HepG2 (cell line): Measurements from ENCODE around the gene GCDH. TPM values are rescaled to one million over a fixed set of nuclear protein-coding genes. Genes with fewer than 3 reads are reported as not detected.
A peak's percentile ranks its signal among the peaks of the same experiment; 100 is the strongest.

Experiments
- EP300 ChIP-seq, 3 experiments: sonication (generic) in 1 of 3; formaldehyde crosslinking in 1 of 3; IDR thresholded peaks; 2 replicates each; pipeline versions ENCODE4 v1.5.1 to v1.6.1; 2011 to 2020; ENCODE audit warnings: low read depth in 2 of 3, low read length in 2 of 3, borderline replicate concordance in 1 of 3, improper control_type of control experiment in 1 of 3, mild to moderate bottlenecking in 1 of 3, missing genetic modification reagents in 1 of 3, moderate library complexity in 1 of 3
- HHEX ChIP-seq: IDR thresholded peaks from 2 replicates; pipeline ENCODE4 v1.6.1; 2016; ENCODE audit warnings: control low read depth
- MED1 ChIP-seq: sonication (generic); formaldehyde crosslinking; IDR thresholded peaks from 2 replicates; pipeline ENCODE4 v1.4.0; 2020; ENCODE audit warnings: missing genetic modification reagents
- MED8 ChIP-seq: sonication (generic); formaldehyde crosslinking; IDR thresholded peaks from 2 replicates; pipeline ENCODE4 v1.8.1; 2023; ENCODE audit warnings: mild to moderate bottlenecking, missing genetic modification reagents; ENCODE audit not compliant: insufficient replicate concordance
- MEIS2 ChIP-seq: sonication (generic); formaldehyde crosslinking; IDR thresholded peaks from 2 replicates; pipeline ENCODE4 v1.9.0; 2021; ENCODE audit warnings: mild to moderate bottlenecking, missing genetic modification reagents
- MLLT10 ChIP-seq: sonication (generic); formaldehyde crosslinking; IDR thresholded peaks from 2 replicates; pipeline ENCODE4 v1.4.0; 2020; ENCODE audit warnings: missing genetic modification reagents
- MTF2 ChIP-seq: sonication (generic); formaldehyde crosslinking; IDR thresholded peaks from 2 replicates; pipeline ENCODE4 v1.5.0; 2020; ENCODE audit warnings: missing genetic modification reagents, borderline replicate concordance
- PCBP2 ChIP-seq: fragments of 200-400 bp; formaldehyde crosslinking; optimal IDR thresholded peaks from 2 replicates; pipeline ENCODE3; 2018; ENCODE audit warnings: low read length, low read depth; ENCODE audit not compliant: poor library complexity, severe bottlenecking
- SRY ChIP-seq: sonication (generic); formaldehyde crosslinking; IDR thresholded peaks from 2 replicates; pipeline ENCODE4 v1.8.0; 2022; ENCODE audit warnings: mild to moderate bottlenecking, missing genetic modification reagents
- ZBTB7A ChIP-seq: sonication (generic); formaldehyde crosslinking; IDR thresholded peaks from 2 replicates; pipeline ENCODE4 v1.8.0; 2022; ENCODE audit warnings: mild to moderate bottlenecking, missing genetic modification reagents
- ZFP37 ChIP-seq: sonication (generic); formaldehyde crosslinking; IDR thresholded peaks from 2 replicates; pipeline ENCODE4 v1.4.0; 2020; ENCODE audit warnings: missing genetic modification reagents, borderline replicate concordance
- ZNF143 ChIP-seq: sonication (generic); formaldehyde crosslinking; IDR thresholded peaks from 2 replicates; pipeline ENCODE4 v1.4.0; 2020; ENCODE audit warnings: missing genetic modification reagents
- ZNF34 ChIP-seq: sonication (generic); formaldehyde crosslinking; IDR thresholded peaks from 2 replicates; pipeline ENCODE4 v1.4.0; 2020; ENCODE audit warnings: mild to moderate bottlenecking, missing genetic modification reagents, borderline replicate concordance
- ZNF552 ChIP-seq: sonication (generic); formaldehyde crosslinking; IDR thresholded peaks from 2 replicates; pipeline ENCODE4 v1.9.0; 2022; ENCODE audit warnings: missing genetic modification reagents, mild to moderate bottlenecking, borderline replicate concordance
- ZNF737 ChIP-seq: sonication (generic); formaldehyde crosslinking; IDR thresholded peaks from 2 replicates; pipeline ENCODE4 v1.5.0; 2020; ENCODE audit warnings: missing genetic modification reagents, mild to moderate bottlenecking, borderline replicate concordance
- polyA plus RNA-seq, 8 experiments: library from polyadenylated mRNA; depleted of rRNA in 3 of 8; stranded (reverse) in 7 of 8; unstranded in 1 of 8; fragments of >200 nt; fragmentation: Illumina TruSeq in 4 of 8; extraction: Trizol in 4 of 8; gene quantifications; 2 replicates each; pipeline versions ENCODE4 v1.2.1 to v1.2.3, GENCODE V29; 2011 to 2016; ENCODE audit warnings: low read depth in 4 of 8, missing spikeins in 1 of 8, mixed read lengths in 1 of 8; ENCODE audit not compliant: insufficient read depth in 1 of 8
- total RNA-seq, 5 experiments: library from RNA; depleted of rRNA; stranded (reverse); fragments of >200 nt; fragmentation: Illumina TruSeq; extraction: Trizol; gene quantifications; 2 replicates each; pipeline ENCODE4 v1.2.3, GENCODE V29; 2016; ENCODE audit warnings: low read depth in 1 of 5
- TF ChIP-seq, protein P1 (sequence below), 2 experiments: IDR thresholded peaks; 2 replicates each; pipeline ENCODE4 v1.6.1; 2011 to 2012; ENCODE audit warnings: low read length in 2 of 2, borderline replicate concordance in 1 of 2, low read depth in 1 of 2, mild to moderate bottlenecking in 1 of 2, moderate library complexity in 1 of 2
- TF ChIP-seq, protein P2 (sequence below): fragments of 450-650 bp; IDR thresholded peaks from 2 replicates; pipeline ENCODE4 v1.6.1; 2016
- TF ChIP-seq, protein P3 (sequence below): sonication (generic); formaldehyde crosslinking; IDR thresholded peaks from 2 replicates; pipeline ENCODE4 v1.4.0; 2020; ENCODE audit warnings: missing genetic modification reagents, borderline replicate concordance
- TF ChIP-seq, protein P4 (sequence below): sonication (generic); formaldehyde crosslinking; IDR thresholded peaks from 2 replicates; pipeline ENCODE4 v1.9.0; 2022; ENCODE audit warnings: low read depth, missing genetic modification reagents

Gene GCDH
- total and polyA plus RNA-seq, 2 of the 13 experiments (the other 11 are each of a cell fraction or from before 2014, with no cell fraction given): 15.1 to 38.0 TPM

DNA sequence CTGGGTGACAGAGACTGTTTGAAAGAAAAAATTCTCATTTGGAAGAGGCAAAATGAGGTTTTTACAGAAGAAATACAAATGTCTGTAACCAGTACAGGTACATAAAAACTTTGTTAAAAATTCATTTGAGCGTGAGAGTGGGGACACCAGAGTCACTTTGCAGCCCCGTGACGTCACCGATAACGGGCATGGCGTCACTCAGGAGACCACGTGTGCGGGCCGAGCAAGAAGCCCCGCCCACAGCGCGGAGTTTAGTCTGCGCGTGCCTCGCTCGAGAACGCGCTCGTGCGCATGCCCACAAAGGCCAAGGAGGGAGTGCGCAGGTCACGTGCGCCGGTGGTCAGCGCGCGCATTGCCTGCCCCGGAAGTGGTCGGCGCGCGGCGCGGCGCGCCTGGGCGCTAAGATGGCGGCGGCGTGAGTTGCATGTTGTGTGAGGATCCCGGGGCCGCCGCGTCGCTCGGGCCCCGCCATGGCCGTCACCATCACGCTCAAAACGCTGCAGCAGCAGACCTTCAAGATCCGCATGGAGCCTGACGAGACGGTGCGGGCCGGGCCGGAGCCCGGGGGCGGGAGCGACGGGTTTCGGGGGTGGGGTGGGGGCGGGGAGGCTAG, 54.6 kb downstream of the GCDH start, which contains the start of gene RAD23A (continued):
- TF ChIP-seq ZNF34 (CRISPR knock-in tag) (0 out of 2 replicates have a peak, but pooled peaks have one; percentile 79), MED1 (CRISPR knock-in tag) (peak; percentile 84; the same call in 1 of the 2 replicates), SRY (0 out of 2 replicates have a peak, but pooled peaks have one; percentile 50), ZFP37 (CRISPR knock-in tag) (no peak), ZBTB7A (CRISPR knock-in tag) (peak; percentile 81), ZNF552 (CRISPR knock-in tag) (peak; percentile 42; the same call in 1 of the 2 replicates), MEIS2 (peak; percentile 76; the same call in 1 of the 2 replicates), EP300 (IDR thresholded peaks at IDR 0.05; ENCODE audit: low read depth in 2 of 2, low read length in 2 of 2) (no peak), EP300 (CRISPR knock-in tag; IDR thresholded peaks at IDR 0.05; ENCODE audit: borderline replicate concordance) (0 out of 2 replicates have a peak, but pooled peaks have one; percentile 28), MLLT10 (CRISPR knock-in tag) (no peak), MTF2 (CRISPR knock-in tag) (no peak), ZNF737 (CRISPR knock-in tag) (no peak), MED8 (CRISPR knock-in tag) (peak; percentile 58), PCBP2 (no peak), HHEX (CRISPR knock-in tag) (no peak), ZNF143 (peak; percentile 64)
- TF ChIP-seq, protein P1, sequence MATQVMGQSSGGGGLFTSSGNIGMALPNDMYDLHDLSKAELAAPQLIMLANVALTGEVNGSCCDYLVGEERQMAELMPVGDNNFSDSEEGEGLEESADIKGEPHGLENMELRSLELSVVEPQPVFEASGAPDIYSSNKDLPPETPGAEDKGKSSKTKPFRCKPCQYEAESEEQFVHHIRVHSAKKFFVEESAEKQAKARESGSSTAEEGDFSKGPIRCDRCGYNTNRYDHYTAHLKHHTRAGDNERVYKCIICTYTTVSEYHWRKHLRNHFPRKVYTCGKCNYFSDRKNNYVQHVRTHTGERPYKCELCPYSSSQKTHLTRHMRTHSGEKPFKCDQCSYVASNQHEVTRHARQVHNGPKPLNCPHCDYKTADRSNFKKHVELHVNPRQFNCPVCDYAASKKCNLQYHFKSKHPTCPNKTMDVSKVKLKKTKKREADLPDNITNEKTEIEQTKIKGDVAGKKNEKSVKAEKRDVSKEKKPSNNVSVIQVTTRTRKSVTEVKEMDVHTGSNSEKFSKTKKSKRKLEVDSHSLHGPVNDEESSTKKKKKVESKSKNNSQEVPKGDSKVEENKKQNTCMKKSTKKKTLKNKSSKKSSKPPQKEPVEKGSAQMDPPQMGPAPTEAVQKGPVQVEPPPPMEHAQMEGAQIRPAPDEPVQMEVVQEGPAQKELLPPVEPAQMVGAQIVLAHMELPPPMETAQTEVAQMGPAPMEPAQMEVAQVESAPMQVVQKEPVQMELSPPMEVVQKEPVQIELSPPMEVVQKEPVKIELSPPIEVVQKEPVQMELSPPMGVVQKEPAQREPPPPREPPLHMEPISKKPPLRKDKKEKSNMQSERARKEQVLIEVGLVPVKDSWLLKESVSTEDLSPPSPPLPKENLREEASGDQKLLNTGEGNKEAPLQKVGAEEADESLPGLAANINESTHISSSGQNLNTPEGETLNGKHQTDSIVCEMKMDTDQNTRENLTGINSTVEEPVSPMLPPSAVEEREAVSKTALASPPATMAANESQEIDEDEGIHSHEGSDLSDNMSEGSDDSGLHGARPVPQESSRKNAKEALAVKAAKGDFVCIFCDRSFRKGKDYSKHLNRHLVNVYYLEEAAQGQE (IDR thresholded peaks at IDR 0.05; ENCODE audit: borderline replicate concordance in 1 of 2, low read depth in 1 of 2, low read length in 2 of 2): peak in 1 of 2 experiments; percentile 71; a peak in 1 of 4 replicates
- TF ChIP-seq, protein P2, sequence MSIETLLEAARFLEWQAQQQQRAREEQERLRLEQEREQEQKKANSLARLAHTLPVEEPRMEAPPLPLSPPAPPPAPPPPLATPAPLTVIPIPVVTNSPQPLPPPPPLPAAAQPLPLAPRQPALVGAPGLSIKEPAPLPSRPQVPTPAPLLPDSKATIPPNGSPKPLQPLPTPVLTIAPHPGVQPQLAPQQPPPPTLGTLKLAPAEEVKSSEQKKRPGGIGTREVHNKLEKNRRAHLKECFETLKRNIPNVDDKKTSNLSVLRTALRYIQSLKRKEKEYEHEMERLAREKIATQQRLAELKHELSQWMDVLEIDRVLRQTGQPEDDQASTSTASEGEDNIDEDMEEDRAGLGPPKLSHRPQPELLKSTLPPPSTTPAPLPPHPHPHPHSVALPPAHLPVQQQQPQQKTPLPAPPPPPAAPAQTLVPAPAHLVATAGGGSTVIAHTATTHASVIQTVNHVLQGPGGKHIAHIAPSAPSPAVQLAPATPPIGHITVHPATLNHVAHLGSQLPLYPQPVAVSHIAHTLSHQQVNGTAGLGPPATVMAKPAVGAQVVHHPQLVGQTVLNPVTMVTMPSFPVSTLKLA: peak; percentile 96
- TF ChIP-seq, protein P3, sequence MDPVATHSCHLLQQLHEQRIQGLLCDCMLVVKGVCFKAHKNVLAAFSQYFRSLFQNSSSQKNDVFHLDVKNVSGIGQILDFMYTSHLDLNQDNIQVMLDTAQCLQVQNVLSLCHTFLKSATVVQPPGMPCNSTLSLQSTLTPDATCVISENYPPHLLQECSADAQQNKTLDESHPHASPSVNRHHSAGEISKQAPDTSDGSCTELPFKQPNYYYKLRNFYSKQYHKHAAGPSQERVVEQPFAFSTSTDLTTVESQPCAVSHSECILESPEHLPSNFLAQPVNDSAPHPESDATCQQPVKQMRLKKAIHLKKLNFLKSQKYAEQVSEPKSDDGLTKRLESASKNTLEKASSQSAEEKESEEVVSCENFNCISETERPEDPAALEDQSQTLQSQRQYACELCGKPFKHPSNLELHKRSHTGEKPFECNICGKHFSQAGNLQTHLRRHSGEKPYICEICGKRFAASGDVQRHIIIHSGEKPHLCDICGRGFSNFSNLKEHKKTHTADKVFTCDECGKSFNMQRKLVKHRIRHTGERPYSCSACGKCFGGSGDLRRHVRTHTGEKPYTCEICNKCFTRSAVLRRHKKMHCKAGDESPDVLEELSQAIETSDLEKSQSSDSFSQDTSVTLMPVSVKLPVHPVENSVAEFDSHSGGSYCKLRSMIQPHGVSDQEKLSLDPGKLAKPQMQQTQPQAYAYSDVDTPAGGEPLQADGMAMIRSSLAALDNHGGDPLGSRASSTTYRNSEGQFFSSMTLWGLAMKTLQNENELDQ (CRISPR knock-in tag): no peak
- TF ChIP-seq, protein P4, sequence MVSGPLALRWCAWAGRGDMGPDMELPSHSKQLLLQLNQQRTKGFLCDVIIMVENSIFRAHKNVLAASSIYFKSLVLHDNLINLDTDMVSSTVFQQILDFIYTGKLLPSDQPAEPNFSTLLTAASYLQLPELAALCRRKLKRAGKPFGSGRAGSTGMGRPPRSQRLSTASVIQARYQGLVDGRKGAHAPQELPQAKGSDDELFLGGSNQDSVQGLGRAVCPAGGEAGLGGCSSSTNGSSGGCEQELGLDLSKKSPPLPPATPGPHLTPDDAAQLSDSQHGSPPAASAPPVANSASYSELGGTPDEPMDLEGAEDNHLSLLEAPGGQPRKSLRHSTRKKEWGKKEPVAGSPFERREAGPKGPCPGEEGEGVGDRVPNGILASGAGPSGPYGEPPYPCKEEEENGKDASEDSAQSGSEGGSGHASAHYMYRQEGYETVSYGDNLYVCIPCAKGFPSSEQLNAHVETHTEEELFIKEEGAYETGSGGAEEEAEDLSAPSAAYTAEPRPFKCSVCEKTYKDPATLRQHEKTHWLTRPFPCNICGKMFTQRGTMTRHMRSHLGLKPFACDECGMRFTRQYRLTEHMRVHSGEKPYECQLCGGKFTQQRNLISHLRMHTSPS (CRISPR knock-in tag): no peak
